Measurements from ENCODE around the gene SH3BP4.

- TF ChIP-seq CTCF (IDR thresholded peaks at IDR 0.05) (no peak), POLR2A (IDR thresholded peaks at IDR 0.05) (no peak)
Measured at GRCh38 chr2:235021752-235022151, 69.9 kb downstream of the SH3BP4 start.
